Glutamatergic neuron (in vitro differentiated cells): ENCODE measurements around the gene TSNAXIP1. TPM values are rescaled to one million over a fixed set of nuclear protein-coding genes. Genes with fewer than 3 reads are reported as not detected.

Experiments used
- DNase-seq: peaks from one replicate; pipeline ENCODE4 v3.0.0; 2022
- H3K27ac Mint-ChIP-seq: one replicate; pipeline ENCODE4 v1.8.0; 2020; ENCODE audit warnings: mild to moderate bottlenecking, mixed read lengths, inconsistent platforms; ENCODE audit not compliant: unreplicated experiment
- H3K27me3 Mint-ChIP-seq: one replicate; pipeline ENCODE4 v1.8.0; 2020; ENCODE audit warnings: mild to moderate bottlenecking, moderate library complexity, mixed read lengths, inconsistent platforms; ENCODE audit not compliant: unreplicated experiment
- H3K36me3 Mint-ChIP-seq: one replicate; pipeline ENCODE4 v1.8.0; 2020; ENCODE audit warnings: mild to moderate bottlenecking, mixed read lengths, inconsistent platforms; ENCODE audit not compliant: unreplicated experiment
- H3K4me1 Mint-ChIP-seq: one replicate; pipeline ENCODE4 v1.8.0; 2020; ENCODE audit warnings: mild to moderate bottlenecking, low read depth, mixed read lengths, inconsistent platforms; ENCODE audit not compliant: unreplicated experiment
- H3K4me3 Mint-ChIP-seq: one replicate; pipeline ENCODE4 v1.8.0; 2020; ENCODE audit warnings: mild to moderate bottlenecking, mixed read lengths, inconsistent platforms; ENCODE audit not compliant: unreplicated experiment
- H3K9me3 Mint-ChIP-seq: one replicate; pipeline ENCODE4 v1.8.0; 2020; ENCODE audit warnings: mild to moderate bottlenecking, moderate library complexity, mixed read lengths, inconsistent platforms; ENCODE audit not compliant: unreplicated experiment
- long read RNA-seq: library from polyadenylated mRNA; unstranded; transcript quantifications from one replicate; pipeline ENCODE4 v2.0.0, GENCODE V29; 2020; ENCODE audit not compliant: unreplicated experiment
- total RNA-seq: library from RNA; stranded (reverse); fragmentation: NEBNext Ultra II Directional; extraction: Animal tissue kit (Norgen Biotek cat#: 25700); gene quantifications from one replicate; pipeline ENCODE4 v1.2.1, GENCODE V29; 2021; ENCODE audit not compliant: unreplicated experiment
- TF ChIP-seq, protein P1 (sequence below): fragments of 200-600 bp; sonication (generic); IDR thresholded peaks from one replicate; pipeline ENCODE4 v1.5.0; 2021; ENCODE audit not compliant: partially characterized antibody, unreplicated experiment

The TSNAXIP1 gene, protein sequence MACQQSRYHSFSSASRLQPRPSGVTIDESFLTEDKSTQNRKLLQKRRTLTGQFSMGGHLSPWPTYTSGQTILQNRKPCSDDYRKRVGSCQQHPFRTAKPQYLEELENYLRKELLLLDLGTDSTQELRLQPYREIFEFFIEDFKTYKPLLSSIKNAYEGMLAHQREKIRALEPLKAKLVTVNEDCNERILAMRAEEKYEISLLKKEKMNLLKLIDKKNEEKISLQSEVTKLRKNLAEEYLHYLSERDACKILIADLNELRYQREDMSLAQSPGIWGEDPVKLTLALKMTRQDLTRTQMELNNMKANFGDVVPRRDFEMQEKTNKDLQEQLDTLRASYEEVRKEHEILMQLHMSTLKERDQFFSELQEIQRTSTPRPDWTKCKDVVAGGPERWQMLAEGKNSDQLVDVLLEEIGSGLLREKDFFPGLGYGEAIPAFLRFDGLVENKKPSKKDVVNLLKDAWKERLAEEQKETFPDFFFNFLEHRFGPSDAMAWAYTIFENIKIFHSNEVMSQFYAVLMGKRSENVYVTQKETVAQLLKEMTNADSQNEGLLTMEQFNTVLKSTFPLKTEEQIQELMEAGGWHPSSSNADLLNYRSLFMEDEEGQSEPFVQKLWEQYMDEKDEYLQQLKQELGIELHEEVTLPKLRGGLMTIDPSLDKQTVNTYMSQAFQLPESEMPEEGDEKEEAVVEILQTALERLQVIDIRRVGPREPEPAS
- total RNA-seq = 3.4 TPM
- long read RNA-seq, partial matches to known transcripts = 0 of 1 reads
- long read RNA-seq, other reads (novel, unspliced or antisense) = 1 of 1 reads

DNA sequence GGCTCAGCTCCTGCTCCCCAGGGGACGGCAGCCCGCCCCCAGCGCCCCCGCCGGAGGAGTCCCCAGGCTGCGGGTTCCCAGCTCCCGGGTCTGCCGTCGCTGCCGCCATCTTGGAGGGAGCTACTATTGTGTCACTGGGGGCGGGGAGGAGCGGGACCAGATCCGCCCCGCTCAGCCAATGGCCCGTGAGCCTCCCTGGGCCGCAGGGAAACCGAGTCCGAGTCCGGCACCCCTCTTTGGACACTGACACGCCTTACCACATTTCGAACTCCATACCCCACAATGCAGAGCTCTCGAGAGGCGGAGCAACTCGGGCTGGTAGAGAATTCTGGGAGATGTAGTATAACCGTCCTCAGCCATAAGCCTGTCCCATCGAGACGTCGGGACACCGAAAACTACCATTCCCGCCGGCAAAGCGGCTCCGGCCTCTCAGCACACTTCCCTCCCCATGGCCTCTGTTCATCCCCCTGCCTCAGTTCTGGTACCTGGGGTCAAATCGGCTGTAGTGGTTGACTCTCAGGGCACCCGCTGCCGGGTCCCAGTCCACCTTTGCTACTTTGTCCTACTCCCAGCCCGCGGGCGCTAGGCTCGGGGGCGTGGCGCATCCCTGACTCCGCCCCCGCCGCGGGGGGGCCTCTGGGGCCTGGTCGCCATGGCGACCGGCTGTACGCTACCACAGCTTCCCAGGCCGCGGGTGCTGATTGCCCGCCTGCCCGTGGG, at the start of gene TSNAXIP1, which contains the start of gene RANBP10:
TSNAXIP1 (plus strand) TSS at position 462 of the 720 bp plus-strand sequence. CDS start 261 bp downstream, outside the sequence.
RANBP10 (minus strand) TSS at position 133 of the 720 bp plus-strand sequence; CDS start at position 109, 24 bp downstream.
- H3K36me3 Mint-ChIP-seq = no peaks in the 10 kb centered on the region
- peaks cover 3% of the 10 kb centered on the region for H3K27me3 Mint-ChIP-seq
- H3K4me1 Mint-ChIP-seq = peaks cover 8% of the 10 kb centered on the region
- H3K4me3 Mint-ChIP-seq = peak within 1 kb of the TSS; percentile 93
- H3K27ac Mint-ChIP-seq = peak within 1 kb of the TSS; percentile 83
- TF ChIP-seq, protein P1, sequence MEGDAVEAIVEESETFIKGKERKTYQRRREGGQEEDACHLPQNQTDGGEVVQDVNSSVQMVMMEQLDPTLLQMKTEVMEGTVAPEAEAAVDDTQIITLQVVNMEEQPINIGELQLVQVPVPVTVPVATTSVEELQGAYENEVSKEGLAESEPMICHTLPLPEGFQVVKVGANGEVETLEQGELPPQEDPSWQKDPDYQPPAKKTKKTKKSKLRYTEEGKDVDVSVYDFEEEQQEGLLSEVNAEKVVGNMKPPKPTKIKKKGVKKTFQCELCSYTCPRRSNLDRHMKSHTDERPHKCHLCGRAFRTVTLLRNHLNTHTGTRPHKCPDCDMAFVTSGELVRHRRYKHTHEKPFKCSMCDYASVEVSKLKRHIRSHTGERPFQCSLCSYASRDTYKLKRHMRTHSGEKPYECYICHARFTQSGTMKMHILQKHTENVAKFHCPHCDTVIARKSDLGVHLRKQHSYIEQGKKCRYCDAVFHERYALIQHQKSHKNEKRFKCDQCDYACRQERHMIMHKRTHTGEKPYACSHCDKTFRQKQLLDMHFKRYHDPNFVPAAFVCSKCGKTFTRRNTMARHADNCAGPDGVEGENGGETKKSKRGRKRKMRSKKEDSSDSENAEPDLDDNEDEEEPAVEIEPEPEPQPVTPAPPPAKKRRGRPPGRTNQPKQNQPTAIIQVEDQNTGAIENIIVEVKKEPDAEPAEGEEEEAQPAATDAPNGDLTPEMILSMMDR = no peak
- DNase-seq = peak; percentile 96
- H3K9me3 Mint-ChIP-seq = peaks cover 9% of the 10 kb centered on the region

GRCh38 chr16:67758006-67758405, 48.7 kb upstream of the TSNAXIP1 start:
- no peak overlapping the region for H3K27ac Mint-ChIP-seq
- peaks cover 6% of the 10 kb centered on the region for H3K36me3 Mint-ChIP-seq
- no peak overlapping the region for H3K4me3 Mint-ChIP-seq
- DNase-seq = no peak
- H3K27me3 Mint-ChIP-seq = peaks cover 6% of the 10 kb centered on the region
- TF ChIP-seq, protein P1 = no peak
- peaks cover 8% of the 10 kb centered on the region for H3K9me3 Mint-ChIP-seq
- peaks cover 11% of the 10 kb centered on the region for H3K4me1 Mint-ChIP-seq

DNA sequence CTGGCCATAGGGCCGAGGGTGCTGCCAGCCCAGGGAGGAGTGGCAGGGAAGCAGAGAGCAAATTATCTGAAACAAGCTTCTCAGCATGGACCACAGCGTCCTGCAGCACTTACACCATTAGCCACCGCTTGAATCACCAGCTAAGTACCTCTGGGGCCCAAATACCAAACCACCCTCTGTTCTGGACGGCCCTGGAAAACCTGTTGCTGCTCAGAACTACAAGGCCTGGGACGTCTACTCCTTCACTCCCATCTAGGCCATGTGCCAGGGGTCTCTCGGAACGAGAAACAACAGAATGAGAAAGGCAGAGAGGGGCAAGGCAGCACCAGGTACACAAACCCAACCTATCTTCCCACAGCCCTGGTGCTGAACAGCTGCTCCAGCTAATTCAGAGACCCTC, 47.7 kb upstream of the TSNAXIP1 start:
- Mint-ChIP-seq H3K4me3 (no peak overlapping the region), H3K4me1 (peaks cover 11% of the 10 kb centered on the region), H3K27ac (no peak overlapping the region), H3K27me3 (peaks cover 6% of the 10 kb centered on the region), H3K36me3 (peaks cover 6% of the 10 kb centered on the region), H3K9me3 (peaks cover 5% of the 10 kb centered on the region)
- TF ChIP-seq, protein P1 = no peak
- no peak for DNase-seq

DNA sequence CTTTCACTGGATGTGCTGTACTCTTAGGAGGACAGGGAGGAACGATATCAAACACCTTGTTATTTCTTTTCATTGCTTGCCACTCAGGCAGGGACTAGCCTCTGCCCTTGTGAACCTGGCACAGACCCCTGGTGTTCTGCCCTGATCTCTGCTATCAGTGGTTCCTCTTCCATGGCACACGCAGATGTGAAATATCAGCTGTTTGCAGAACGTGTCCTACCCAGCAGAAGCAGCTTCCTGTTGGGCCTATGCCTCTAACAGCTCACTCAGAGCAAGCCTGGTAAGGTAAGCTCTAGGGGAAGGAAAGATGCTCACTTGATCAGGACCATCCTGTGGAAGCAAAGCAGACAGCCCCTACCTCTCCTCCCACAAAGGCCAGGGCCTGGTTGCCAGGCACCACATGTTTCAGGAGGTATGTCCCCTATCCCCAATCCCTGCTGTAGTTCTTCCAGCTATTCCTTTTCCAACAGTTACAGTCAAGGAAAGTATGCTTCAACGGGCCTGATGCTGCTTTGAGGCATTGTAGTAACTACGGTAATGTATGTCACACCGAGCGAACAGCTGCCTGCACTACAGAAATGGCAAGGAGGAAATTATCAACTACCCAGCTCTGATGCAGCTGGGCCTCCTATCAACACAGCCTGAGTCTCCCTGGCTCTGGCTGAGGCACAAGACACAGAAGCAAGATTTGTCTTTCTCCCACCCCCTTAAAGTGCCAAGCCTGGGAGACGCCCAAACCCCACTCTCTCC, 46.3 kb upstream of the TSNAXIP1 start:
- TF ChIP-seq, protein P1 = no peak
- Mint-ChIP-seq H3K4me1 (peaks cover 11% of the 10 kb centered on the region), H3K9me3 (peaks cover 5% of the 10 kb centered on the region), H3K27me3 (peaks cover 6% of the 10 kb centered on the region), H3K4me3 (no peak overlapping the region), H3K27ac (no peak overlapping the region), H3K36me3 (peaks cover 6% of the 10 kb centered on the region)
- DNase-seq = no peak
